HG03521 (cell line): ENCODE measurements around the gene PANX2.

ENCODE experiments used
- ATAC-seq: cut with Tn5 transposase; IDR thresholded peaks from one replicate; pipeline ENCODE4 v1.9.1; 2021; ENCODE audit warnings: mild to moderate bottlenecking, moderate library complexity; ENCODE audit not compliant: unreplicated experiment

PANX2 gene

DNA sequence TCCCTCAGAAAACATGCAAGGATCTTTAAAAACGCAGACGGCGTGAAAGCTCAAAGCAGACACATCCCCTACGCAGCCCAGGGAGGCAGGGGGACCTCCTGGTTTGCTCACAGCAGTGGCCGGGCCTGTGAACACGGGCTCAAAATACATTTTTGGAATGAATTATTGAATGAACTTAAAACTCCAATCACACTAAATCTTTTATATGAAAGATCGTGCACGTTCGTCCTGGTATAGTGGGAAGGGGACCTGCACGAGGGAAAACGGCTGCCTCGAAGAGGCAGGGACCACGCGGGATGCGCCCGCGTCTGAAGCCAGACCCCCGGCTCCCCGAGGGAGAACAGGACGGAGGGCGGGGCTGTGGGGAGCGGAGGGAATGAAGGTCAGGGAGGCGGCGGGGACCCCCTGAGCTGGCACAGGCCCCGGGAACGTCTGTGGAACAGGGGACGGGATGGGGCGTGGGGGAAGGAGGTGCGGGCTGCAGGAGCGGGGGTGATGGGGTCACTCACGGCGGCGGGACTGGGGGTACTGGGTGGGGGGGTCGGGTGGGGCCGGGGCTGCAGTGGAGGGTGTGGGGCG lies 1.3 kb upstream of the PANX2 start:
- ATAC-seq, result no peak

DNA sequence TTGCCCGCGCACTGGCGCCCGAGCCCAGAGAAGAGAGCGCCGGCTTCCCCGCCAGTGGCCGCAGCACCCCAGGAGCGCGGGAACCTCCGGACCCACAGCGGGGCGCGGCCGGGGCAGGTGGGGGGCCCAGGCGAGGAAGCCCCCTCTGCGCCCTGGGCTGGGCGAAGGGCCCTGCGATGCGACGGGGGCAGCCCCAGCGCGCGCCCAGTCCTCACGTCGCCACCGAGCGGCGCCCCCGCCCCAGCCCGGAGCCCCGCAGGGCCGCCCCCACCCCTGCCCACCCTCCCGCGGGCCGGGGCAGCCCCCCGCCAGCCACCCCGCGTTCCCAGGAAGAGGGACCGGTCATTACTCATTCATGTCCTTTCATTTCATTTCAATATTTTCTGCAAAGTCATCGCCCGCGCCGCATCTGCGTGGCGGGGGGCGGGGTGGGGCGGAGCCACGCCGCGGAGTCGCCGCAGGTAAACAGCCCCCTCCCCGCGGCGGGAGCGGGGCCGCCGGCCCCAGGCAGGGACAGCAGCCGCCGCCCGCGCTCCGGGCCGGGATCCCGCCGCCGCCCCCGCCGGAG lies 673 bp upstream of the PANX2 start:
- ATAC-seq, result no peak

DNA sequence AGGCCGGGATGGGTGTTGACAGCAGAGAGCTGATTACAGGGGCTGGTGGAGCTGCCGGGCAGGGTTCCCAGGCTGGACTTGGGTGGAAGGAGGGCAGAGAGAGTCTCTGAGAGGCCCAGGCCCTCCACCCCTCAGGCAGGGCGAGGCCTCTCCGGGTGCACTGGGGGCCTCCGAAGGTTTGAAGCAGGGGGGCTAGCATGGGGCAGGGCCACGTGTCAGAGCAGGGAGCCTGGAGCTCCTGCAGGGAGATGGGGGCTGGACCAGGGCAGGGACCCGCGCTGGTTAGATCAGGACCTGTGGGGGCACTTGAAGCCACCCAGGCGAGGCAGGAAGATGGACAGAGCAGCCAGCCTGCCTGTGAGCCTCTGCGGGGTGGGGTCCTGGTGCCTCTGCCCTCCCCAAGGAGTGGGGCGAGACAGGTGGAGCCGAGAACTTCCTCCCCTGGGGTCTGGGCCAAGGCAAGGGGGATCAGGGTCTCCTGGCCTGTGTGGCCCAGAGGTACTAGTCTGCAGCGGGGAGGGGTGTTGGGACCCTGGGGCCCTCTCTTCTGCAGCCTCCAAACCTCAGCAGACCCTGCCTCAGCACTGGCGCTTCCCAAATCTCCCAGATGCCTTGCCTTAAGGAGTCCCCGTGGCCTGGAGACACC lies 911 bp downstream of the PANX2 start:
- no peak for ATAC-seq

DNA sequence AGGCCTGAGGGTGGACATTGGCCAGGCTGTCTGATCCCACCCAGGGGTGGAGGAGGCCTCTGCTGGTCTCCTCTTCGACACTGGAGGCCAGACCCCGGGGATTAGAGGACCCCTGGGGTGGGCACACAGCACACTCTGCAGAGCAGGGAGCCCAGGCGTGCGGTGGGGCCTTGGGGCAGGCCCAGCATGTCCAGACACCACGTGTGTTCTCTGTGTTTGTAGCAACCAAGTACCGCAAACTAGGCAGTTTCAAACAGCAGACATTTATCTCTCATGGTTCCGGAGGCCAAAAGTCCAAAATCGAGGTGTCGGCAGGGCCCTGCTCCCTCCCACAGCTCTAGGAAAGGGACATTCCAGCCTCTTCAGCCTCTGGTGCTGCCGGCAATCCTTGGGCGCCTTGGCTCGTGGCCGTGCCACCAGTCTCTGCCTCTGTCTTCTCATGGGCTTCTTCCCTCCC lies 1.5 kb downstream of the PANX2 start:
- no peak for ATAC-seq

DNA sequence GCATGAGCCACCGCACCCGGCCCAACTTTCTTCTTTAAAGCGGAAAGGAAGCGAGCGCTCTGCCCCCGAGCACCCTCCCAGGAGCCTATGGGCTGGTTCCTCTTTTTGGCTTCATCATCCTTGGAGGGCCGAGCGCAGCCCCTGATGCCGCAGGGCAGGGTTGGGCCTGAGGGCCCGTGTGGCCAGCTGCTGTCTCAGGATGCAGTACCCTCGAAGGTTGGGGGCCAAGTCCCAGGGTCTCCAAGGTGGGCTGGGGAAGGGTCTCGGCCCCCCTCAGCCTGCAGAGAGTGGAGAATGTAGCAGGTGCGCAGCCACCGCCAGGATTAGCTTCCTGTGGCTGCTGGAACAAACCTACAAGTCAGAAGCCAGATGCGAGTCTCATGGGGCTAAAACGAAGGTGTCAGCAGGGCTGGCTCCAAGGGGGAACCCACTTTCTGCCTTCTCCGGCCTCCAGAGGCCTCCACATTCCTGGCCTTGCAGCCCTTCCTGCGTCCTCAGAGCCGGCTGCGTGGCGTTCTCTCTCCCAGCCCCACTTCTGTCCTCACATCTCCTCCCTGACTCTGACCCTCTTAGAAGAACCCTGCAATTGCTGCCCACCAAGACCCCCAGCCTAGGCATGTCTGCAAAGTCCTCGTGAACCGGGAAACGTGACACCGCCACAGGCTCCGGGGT lies 2.9 kb downstream of the PANX2 start:
- no peak for ATAC-seq

DNA sequence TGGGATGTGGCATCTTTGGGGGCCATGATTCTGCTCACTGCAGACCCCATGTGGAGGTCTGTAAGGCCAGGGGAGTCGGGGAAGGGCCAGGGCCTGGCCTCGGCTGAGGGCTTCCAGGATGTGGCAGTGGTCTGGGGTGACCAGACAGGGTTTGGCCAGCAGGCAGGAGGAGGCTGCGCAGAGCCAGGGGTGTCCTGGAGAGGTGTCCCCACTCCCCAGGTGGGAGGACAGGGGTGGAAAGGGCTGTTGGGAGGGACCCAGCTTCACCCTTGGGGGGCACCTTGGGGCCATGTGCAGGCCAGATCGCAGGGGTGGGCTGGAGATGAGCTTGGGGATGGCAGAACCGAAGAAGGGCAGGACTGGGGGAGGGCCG lies 3.4 kb downstream of the PANX2 start:
- no peak for ATAC-seq

DNA sequence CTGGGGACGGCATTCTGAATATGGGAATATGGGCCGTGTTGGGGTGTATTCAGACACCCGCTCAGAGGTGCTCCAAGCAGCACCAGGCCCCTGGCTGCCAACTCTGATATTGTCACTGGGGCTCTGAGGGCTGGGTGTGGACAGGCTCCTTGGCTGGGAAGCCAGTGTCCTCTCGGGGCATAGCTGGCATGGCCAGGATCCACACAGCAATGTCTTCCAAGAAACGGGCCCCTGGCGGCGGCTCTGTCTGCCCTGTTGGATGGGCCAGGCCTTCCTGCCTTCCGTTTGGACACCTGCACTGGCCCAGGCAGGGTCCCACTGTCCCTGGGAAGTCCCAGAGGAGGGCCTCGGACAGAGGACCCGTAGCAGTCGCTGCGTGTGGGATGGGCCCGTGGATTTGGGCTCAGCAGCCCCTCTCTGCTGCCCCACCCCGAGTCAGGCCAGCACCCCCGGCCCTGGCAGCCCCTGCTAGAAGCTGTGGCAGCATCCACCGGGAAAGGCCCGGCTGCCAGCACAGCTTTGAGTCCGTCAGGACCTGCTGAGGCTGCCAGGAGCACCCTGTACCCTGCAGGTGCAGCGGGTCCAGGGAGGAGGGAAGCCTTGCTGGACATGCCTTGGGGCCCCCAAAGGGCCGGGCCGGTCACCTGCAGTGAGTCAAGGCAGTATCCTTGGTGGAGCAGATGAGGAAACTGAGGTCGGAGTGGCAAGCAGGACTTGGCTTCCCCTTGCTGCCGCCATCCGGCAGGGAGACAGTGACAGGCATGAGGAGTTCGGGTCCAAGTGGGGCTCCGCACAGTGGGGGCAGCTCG lies 4.1 kb downstream of the PANX2 start:
- no peak for ATAC-seq

DNA sequence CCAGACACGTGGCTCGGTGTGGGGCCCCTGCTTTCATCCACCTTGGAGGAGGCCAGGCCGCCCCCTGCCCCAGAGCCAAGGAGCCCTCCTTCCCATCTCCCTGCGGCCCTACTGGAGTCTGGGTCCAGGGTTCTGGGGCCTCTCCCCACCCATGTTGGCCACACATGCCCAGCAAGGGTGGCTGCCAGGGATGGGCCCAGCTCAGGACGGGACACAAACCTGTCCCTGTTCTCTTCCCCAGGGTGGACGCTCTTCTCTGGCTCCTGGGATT lies 4.6 kb downstream of the PANX2 start:
- no peak for ATAC-seq

DNA sequence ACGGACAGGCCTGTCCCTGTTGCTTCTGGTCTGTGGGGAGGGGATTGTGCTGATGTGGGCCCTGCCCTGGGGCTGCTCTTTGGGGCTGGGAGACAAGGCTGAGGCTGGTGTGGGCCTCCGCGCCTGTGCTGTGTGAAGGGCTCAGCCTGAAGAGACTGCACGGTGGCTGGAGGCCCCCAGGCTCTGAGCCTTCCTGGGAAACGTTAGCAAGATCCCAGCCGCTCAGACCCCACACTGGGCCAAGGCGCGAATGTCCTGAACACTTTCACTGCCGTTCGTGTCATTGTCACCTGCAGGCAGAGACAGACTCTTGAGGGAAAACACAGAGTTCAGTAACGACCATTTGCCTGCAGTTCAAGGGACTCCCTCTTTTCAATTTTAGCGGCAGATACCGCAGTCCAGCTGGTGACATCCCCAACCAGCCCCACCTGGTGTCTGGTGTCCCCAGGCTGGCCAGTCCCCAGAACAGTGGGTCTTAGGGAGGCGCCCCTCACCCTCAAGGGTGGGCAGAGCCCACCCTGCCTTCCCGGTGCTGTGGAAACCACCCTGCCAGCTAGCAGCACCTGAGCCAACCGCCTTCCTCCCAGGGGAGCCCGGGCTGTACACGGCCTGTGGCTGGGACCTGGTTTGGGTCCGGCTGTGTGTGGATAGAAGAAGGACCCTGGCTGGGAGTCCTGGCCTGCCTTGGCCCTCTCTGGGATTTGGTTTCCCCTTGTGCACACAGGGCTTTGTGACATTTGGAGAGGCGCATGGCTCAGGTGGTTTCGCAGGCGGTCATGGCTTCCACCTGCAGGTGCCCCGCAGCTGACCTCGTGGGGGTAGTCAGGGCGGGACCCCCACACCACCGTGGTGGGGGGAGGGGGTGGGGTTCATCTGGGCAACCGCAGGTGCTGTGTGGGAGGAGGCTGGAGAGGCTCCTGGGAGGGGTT lies 5.7 kb downstream of the PANX2 start:
- no peak for ATAC-seq

DNA sequence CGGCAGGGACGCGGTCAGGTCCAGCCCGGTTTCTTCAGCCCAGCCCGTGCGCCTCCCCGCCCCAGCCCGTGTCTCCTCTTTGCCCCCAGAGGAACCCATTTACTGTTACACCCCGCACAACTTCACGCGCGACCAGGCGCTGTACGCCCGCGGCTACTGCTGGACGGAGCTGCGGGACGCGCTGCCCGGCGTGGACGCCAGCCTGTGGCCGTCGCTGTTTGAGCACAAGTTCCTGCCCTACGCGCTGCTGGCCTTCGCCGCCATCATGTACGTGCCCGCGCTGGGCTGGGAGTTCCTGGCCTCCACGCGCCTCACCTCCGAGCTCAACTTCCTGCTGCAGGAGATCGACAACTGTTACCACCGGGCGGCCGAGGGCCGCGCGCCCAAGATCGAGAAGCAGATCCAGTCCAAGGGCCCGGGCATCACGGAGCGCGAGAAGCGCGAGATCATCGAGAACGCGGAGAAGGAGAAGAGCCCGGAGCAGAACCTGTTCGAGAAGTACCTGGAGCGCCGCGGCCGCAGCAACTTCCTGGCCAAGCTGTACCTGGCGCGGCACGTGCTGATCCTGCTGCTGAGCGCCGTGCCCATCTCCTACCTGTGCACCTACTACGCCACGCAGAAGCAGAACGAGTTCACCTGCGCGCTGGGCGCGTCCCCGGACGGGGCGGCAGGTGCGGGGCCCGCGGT lies 6.5 kb downstream of the PANX2 start:
- ATAC-seq, result no peak

DNA sequence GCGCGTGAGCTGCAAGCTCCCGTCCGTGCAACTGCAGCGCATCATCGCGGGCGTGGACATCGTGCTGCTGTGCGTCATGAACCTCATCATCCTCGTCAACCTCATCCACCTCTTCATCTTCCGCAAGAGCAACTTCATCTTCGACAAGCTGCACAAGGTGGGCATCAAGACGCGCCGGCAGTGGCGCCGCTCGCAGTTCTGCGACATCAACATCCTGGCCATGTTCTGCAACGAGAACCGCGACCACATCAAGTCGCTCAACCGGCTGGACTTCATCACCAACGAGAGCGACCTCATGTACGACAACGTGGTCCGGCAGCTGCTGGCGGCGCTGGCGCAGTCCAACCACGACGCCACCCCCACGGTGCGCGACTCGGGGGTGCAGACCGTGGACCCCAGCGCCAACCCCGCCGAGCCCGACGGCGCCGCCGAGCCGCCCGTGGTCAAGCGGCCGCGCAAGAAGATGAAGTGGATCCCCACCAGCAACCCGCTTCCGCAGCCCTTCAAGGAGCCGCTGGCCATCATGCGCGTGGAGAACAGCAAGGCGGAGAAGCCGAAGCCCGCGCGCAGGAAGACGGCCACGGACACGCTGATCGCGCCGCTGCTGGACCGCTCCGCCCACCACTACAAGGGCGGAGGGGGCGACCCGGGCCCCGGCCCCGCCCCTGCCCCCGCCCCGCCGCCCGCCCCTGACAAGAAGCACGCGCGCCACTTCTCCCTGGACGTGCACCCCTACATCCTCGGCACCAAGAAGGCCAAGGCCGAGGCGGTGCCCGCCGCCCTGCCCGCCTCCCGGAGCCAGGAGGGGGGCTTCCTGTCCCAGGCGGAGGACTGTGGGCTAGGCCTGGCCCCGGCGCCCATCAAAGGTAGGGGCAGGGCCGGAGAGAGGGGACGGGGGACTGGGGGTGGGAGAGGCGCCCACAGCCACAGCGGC lies 7.3 kb downstream of the PANX2 start:
- ATAC-seq, result no peak

DNA sequence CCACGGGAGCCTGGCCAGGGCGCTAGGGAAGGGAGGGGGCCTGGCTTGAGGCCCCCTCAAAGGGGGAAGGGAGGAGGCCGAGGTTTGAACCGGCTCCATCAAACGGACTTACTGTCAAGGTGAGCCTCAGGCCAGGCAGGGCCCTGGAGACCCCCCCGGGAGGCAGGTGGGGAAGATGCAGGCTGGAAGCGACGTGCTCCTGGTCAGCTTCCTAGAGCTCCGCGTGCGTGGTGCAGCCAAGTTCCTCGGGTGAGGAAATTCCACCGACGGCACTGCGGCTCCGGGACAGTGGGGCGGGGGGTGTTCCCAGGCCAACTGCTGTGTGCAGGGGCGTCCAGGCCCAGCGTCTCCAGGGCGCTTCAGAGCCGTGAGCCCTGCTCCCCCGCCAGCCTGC lies 7.9 kb downstream of the PANX2 start:
- no peak for ATAC-seq

DNA sequence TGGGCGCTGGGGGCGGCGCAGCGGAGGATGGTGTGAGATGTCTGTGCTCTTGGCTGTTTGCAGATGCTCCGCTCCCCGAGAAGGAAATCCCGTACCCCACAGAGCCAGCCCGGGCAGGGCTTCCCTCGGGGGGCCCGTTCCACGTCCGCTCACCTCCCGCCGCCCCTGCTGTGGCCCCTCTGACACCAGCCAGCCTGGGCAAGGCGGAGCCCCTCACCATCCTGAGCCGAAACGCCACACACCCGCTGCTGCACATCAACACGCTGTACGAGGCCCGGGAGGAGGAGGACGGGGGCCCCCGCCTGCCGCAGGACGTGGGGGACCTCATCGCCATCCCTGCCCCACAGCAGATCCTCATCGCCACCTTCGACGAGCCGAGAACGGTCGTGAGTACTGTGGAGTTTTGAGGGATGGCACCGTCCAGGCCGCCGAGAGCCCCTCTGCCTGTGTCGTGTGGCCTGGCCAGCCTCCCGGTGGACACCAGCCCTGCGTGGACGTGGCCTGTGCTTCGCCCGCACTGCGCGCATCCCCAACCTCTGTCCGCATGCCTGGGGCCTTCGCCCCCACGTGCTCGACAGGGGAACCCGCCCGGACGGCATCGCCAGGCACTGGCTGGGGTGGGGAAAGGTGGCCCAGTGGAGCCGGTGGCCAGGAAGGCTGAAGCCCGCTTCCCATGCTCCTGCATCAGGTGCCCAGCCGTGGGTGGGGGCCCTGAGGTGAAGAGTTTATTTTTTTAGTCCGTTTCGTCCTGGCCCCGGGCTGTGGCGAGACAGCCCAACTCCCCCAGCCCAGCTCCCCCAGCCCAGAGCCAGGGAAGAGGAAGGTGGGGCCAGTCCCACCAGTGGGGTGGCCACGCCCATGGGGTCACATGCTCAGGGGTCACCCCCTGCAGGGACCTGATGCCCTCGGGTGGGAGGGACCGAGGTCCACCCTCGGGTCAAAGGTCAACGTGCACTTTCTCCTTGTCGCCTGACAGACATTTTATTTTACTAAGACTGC lies 8.6 kb downstream of the PANX2 start:
- ATAC-seq, result no peak

DNA sequence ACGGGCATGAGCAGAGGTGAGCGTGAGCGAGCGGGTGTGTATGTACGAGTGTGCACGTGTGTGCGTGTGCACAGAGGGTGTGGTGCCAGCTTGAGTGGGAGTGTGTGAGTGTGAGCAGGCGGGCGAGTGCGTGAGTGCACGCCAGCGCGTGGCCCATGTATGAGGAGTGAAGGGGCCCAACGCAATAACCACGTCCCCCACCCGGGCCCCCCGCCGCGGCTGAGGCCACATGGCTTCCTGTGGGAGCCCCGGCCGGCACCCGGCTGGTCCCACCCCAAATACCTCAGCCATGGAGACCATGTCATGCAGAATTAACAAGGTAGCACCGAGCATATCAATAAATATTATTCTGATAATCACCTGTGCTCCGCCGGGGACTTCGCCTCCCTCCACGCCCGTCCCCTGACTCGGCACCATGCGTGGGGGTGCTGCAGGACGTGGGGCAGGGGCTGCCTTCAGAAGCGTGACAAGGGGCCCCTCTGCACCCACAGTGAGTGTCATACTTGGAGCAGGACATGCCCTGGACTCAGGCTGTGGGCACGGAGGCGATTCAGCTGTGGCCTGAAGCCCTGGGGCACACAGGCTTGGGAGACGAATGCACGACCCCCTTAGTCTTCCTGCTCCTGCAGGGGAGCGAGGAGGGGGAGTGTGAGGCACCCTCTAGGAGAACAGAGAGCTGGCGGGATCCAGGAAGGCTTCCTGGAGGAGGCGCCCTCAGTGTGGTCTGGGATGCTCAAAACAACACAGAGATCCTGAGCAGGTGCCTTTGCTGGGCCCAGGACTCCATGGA lies 9.6 kb downstream of the PANX2 start:
- ATAC-seq, result no peak

DNA sequence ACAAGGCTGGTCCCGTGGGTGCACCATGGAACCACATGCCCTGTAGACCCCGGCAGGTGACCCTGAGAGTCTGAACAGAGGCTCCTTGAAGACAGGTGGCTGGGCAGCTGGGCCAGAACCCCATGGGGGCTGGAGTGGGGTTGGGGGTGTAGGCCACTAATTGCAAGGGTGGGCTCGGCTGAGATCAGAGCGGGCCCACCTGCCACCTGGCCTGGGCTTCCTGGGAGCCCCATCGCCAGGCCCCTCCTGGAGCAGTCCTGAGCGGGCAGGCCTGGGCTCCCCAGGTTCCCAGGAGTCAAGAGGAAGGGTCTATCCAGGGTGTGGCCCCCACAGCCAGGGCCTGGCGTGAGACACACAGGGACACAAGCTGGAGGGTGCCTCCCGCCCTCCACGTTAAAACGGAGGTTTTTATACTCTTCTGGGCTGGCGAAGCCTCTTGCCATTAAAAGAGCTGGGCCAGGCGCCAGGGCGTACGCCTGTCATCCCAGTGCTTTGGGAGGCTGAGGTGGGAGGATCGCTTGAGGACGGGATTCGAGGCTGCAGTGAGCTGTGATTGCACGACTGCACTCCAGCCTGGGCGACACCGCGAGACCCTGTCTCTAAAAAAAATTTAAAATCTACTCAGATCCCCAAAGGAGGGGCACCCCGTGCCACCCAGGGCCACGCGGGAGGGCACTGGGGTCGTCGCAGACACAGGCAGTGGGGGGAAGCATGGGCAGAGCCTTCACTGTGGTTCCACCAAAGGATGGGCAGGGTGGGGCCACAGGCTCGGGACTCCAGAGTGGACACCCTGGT lies 10.4 kb downstream of the PANX2 start:
- no peak for ATAC-seq
